HEK293 (cell line): Measurements from ENCODE around the gene WDR19.

Source experiments
- CTCF ChIA-PET: fragments of 350-600 bp; formaldehyde crosslinking; extraction: SDS; loops from one replicate; lab custom pipeline; 2021; ENCODE audit warnings: antibody characterized with exemption; lab: Yijun Ruan, JAX
- POLR2A ChIA-PET: fragments of 300-600 bp; formaldehyde crosslinking; extraction: SDS; loops from one replicate; lab custom pipeline; 2020; ENCODE audit warnings: antibody characterized with exemption, inconsistent platforms; lab: Yijun Ruan, JAX
- H3K27ac ChIP-seq: fragments of 200-500 bp; sonication (Bioruptor generic); 2 replicates; pipeline ENCODE4 v1.5.1; 2014; ENCODE audit warnings: low read depth, low read length, control low read depth, inconsistent platforms; ENCODE audit errors: extremely low read depth
- H3K36me3 ChIP-seq, 2 experiments: fragments of 200-500 bp in 1 of 2; sonication (Bioruptor generic) in 1 of 2; 1 replicate in 1 of 2; 2 replicates in 1 of 2; pipeline ENCODE4 v1.5.1; 2014 to 2017; ENCODE audit warnings: inconsistent platforms in 2 of 2, low read length in 2 of 2; ENCODE audit not compliant: control insufficient read depth in 2 of 2, insufficient read depth in 1 of 2
- H3K4me1 ChIP-seq: fragments of 200-500 bp; sonication (Bioruptor generic); 2 replicates; pipeline ENCODE4 v1.5.1; 2014; ENCODE audit warnings: mild to moderate bottlenecking, low read length, inconsistent platforms; ENCODE audit not compliant: control insufficient read depth, insufficient read depth
- H3K4me3 ChIP-seq: 2 replicates; pipeline ENCODE4 v1.5.1; 2011; ENCODE audit warnings: low read depth, mild to moderate bottlenecking, control low read depth, low read length, moderate library complexity
- H3K9me3 ChIP-seq: fragments of 200-500 bp; sonication (Bioruptor generic); 2 replicates; pipeline ENCODE4 v1.5.1; 2014; ENCODE audit warnings: low read depth, low read length, inconsistent platforms; ENCODE audit not compliant: control insufficient read depth, insufficient read depth
- IKZF3 ChIP-seq: fragments of 450-650 bp; IDR thresholded peaks from 2 replicates; pipeline ENCODE4 v1.5.0; 2018; ENCODE audit warnings: missing biosample characterization, mild to moderate bottlenecking, missing genetic modification characterization, moderate library complexity
- MZF1 ChIP-seq: fragments of 450-650 bp; formaldehyde crosslinking; IDR thresholded peaks from 2 replicates; pipeline ENCODE4 v1.5.1; 2017; ENCODE audit warnings: missing biosample characterization, missing genetic modification characterization, borderline replicate concordance
- YY1 ChIP-seq: fragments of 450-650 bp; formaldehyde crosslinking; IDR thresholded peaks from 2 replicates; pipeline ENCODE4 v1.5.1; 2018; ENCODE audit warnings: missing biosample characterization, missing genetic modification characterization
- ZBTB17 ChIP-seq: fragments of 450-650 bp; formaldehyde crosslinking; IDR thresholded peaks from 2 replicates; pipeline ENCODE4 v1.5.1; 2016; ENCODE audit warnings: missing biosample characterization, missing genetic modification characterization
- ZBTB20 ChIP-seq: fragments of 450-650 bp; formaldehyde crosslinking; IDR thresholded peaks from 2 replicates; pipeline ENCODE4 v1.5.1; 2016; ENCODE audit warnings: missing biosample characterization, missing genetic modification characterization
- ZBTB8A ChIP-seq: fragments of 450-650 bp; formaldehyde crosslinking; IDR thresholded peaks from 2 replicates; pipeline ENCODE4 v1.5.1; 2016; ENCODE audit warnings: missing biosample characterization, missing genetic modification characterization
- ZNF10 ChIP-seq: fragments of 450-650 bp; formaldehyde crosslinking; IDR thresholded peaks from 2 replicates; pipeline ENCODE4 v1.5.1; 2017; ENCODE audit warnings: missing biosample characterization, missing genetic modification characterization
- ZNF19 ChIP-seq: fragments of 450-650 bp; formaldehyde crosslinking; IDR thresholded peaks from 2 replicates; pipeline ENCODE4; 2016; ENCODE audit warnings: missing biosample characterization, missing genetic modification characterization, low read depth
- ZNF211 ChIP-seq: fragments of 450-650 bp; formaldehyde crosslinking; IDR thresholded peaks from 2 replicates; pipeline ENCODE4 v1.5.1; 2016; ENCODE audit warnings: low read depth, missing biosample characterization, missing genetic modification characterization
- ZNF248 ChIP-seq: fragments of 450-650 bp; formaldehyde crosslinking; IDR thresholded peaks from 2 replicates; pipeline ENCODE4 v1.5.1; 2017; ENCODE audit warnings: missing biosample characterization, missing genetic modification characterization
- ZNF391 ChIP-seq: fragments of 450-650 bp; formaldehyde crosslinking; IDR thresholded peaks from 2 replicates; pipeline ENCODE4 v1.5.1; 2016; ENCODE audit warnings: low read depth, missing biosample characterization, missing genetic modification characterization, borderline replicate concordance
- ZNF416 ChIP-seq: fragments of 450-650 bp; formaldehyde crosslinking; IDR thresholded peaks from 2 replicates; pipeline ENCODE4 v1.5.1; 2016; ENCODE audit warnings: missing biosample characterization, missing genetic modification characterization
- ZNF510 ChIP-seq: fragments of 450-650 bp; formaldehyde crosslinking; IDR thresholded peaks from 2 replicates; pipeline ENCODE4 v1.5.1; 2018; ENCODE audit warnings: mild to moderate bottlenecking, missing genetic modification characterization, missing biosample characterization; ENCODE audit not compliant: insufficient replicate concordance
- ZNF548 ChIP-seq: fragments of 450-650 bp; formaldehyde crosslinking; IDR thresholded peaks from 2 replicates; pipeline ENCODE4 v1.5.1; 2016; ENCODE audit warnings: missing biosample characterization, missing genetic modification characterization
- ZNF560 ChIP-seq: fragments of 450-650 bp; formaldehyde crosslinking; IDR thresholded peaks from 2 replicates; pipeline ENCODE4 v1.5.1; 2017; ENCODE audit warnings: missing biosample characterization, missing genetic modification characterization, borderline replicate concordance
- ZXDB ChIP-seq: fragments of 450-650 bp; formaldehyde crosslinking; IDR thresholded peaks from 2 replicates; pipeline ENCODE4 v1.5.1; 2016; ENCODE audit warnings: missing biosample characterization, missing genetic modification characterization
- TF ChIP-seq, protein P1 (sequence below): fragments of 450-650 bp; formaldehyde crosslinking; IDR thresholded peaks from 2 replicates; pipeline ENCODE4 v1.5.1; 2017; ENCODE audit warnings: missing biosample characterization, missing genetic modification characterization
- TF ChIP-seq, protein P2 (sequence below): fragments of 450-650 bp; formaldehyde crosslinking; IDR thresholded peaks from 2 replicates; pipeline ENCODE4 v1.5.1; 2016; ENCODE audit warnings: missing biosample characterization, missing genetic modification characterization
- TF ChIP-seq, protein P3 (sequence below): fragments of 450-650 bp; formaldehyde crosslinking; IDR thresholded peaks from 2 replicates; pipeline ENCODE4 v1.5.1; 2016; ENCODE audit warnings: missing biosample characterization, missing genetic modification characterization
- TF ChIP-seq, protein P4 (sequence below): fragments of 450-650 bp; formaldehyde crosslinking; IDR thresholded peaks from 2 replicates; pipeline ENCODE4 v1.5.1; 2016; ENCODE audit warnings: missing biosample characterization, missing genetic modification characterization
- TF ChIP-seq, protein P5 (sequence below): fragments of 450-650 bp; formaldehyde crosslinking; IDR thresholded peaks from 2 replicates; pipeline ENCODE4 v1.5.1; 2016; ENCODE audit warnings: missing biosample characterization, missing genetic modification characterization
- TF ChIP-seq, protein P6 (sequence below): fragments of 450-650 bp; formaldehyde crosslinking; IDR thresholded peaks from 2 replicates; pipeline ENCODE4 v1.5.1; 2016; ENCODE audit warnings: missing biosample characterization, missing genetic modification characterization
- TF ChIP-seq, protein P7 (sequence below): fragments of 450-650 bp; formaldehyde crosslinking; IDR thresholded peaks from 2 replicates; pipeline ENCODE4 v1.5.1; 2016; ENCODE audit warnings: missing biosample characterization, missing genetic modification characterization

WDR19 gene

DNA sequence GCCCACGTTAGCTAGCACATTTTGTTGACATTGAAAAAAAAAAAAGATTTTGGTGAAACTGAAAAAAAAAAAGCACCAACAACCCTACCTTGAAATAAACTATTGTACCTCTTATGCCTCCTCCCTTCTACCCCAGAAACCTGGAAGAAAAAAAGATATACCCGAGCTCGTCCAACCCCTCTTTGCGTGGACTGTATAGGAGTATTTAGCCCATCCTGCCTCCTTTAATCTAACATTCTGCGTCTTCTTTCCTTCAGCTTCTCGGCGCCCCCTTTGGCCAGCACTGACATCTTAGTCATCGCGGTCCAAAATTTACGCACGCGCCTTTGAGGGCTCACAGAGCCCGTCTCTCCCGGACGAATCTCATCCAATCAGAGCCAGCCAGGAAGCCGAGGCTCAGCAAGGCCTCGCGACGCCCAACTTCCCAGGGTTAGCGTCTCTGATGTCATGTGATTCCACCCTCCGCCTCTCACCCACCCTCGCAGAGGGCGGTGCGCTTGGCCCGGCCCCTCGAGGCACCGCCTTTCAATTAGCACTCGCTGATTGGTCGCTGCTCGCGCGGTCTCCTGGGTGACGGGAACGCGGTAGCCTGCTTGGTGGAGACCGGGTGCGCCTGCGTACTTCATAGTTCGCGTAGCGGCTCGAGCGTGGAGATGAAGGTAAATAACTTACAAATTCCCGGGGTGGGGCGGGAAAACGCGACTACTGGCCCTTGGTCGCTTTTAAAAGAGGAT lies at the start of gene WDR19 (continued):
- TF ChIP-seq ZNF248 (tag by site-specific recombination) = no peak
- TF ChIP-seq, protein P1, sequence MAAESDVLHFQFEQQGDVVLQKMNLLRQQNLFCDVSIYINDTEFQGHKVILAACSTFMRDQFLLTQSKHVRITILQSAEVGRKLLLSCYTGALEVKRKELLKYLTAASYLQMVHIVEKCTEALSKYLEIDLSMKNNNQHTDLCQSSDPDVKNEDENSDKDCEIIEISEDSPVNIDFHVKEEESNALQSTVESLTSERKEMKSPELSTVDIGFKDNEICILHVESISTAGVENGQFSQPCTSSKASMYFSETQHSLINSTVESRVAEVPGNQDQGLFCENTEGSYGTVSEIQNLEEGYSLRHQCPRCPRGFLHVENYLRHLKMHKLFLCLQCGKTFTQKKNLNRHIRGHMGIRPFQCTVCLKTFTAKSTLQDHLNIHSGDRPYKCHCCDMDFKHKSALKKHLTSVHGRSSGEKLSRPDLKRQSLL = no peak
- TF ChIP-seq, protein P2, sequence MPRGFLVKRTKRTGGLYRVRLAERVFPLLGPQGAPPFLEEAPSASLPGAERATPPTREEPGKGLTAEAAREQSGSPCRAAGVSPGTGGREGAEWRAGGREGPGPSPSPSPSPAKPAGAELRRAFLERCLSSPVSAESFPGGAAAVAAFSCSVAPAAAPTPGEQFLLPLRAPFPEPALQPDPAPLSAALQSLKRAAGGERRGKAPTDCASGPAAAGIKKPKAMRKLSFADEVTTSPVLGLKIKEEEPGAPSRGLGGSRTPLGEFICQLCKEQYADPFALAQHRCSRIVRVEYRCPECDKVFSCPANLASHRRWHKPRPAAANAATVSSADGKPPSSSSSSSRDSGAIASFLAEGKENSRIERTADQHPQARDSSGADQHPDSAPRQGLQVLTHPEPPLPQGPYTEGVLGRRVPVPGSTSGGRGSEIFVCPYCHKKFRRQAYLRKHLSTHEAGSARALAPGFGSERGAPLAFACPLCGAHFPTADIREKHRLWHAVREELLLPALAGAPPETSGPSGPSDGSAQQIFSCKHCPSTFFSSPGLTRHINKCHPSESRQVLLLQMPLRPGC (tag by site-specific recombination) = no peak
- no peak for TF ChIP-seq MZF1 (tag by site-specific recombination)
- TF ChIP-seq IKZF3 = no peak
- no peak for TF ChIP-seq ZBTB20
- TF ChIP-seq ZNF391 = no peak
- TF ChIP-seq ZBTB8A (tag by site-specific recombination) = peak; percentile 76
- TF ChIP-seq ZNF211 (tag by site-specific recombination) = no peak
- peak; percentile 24; the same call in 1 of the 2 replicates for TF ChIP-seq ZBTB17 (tag by site-specific recombination)
- TF ChIP-seq, protein P3, sequence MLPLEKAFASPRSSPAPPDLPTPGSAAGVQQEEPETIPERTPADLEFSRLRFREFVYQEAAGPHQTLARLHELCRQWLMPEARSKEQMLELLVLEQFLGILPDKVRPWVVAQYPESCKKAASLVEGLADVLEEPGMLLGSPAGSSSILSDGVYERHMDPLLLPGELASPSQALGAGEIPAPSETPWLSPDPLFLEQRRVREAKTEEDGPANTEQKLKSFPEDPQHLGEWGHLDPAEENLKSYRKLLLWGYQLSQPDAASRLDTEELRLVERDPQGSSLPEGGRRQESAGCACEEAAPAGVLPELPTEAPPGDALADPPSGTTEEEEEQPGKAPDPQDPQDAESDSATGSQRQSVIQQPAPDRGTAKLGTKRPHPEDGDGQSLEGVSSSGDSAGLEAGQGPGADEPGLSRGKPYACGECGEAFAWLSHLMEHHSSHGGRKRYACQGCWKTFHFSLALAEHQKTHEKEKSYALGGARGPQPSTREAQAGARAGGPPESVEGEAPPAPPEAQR (tag by site-specific recombination) = no peak
- TF ChIP-seq ZNF10 (tag by site-specific recombination) = no peak
- no peak for TF ChIP-seq ZNF510 (tag by site-specific recombination)
- TF ChIP-seq ZNF548 (tag by site-specific recombination) = no peak
- TF ChIP-seq, protein P4, sequence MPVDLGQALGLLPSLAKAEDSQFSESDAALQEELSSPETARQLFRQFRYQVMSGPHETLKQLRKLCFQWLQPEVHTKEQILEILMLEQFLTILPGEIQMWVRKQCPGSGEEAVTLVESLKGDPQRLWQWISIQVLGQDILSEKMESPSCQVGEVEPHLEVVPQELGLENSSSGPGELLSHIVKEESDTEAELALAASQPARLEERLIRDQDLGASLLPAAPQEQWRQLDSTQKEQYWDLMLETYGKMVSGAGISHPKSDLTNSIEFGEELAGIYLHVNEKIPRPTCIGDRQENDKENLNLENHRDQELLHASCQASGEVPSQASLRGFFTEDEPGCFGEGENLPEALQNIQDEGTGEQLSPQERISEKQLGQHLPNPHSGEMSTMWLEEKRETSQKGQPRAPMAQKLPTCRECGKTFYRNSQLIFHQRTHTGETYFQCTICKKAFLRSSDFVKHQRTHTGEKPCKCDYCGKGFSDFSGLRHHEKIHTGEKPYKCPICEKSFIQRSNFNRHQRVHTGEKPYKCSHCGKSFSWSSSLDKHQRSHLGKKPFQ = no peak
- no peak for TF ChIP-seq YY1 (tag by site-specific recombination)
- TF ChIP-seq ZNF560 (tag by site-specific recombination) = no peak
- no peak for TF ChIP-seq ZNF19 (tag by site-specific recombination)
- TF ChIP-seq ZXDB (tag by site-specific recombination) = peak; percentile 37; the same call in 1 of the 2 replicates

DNA sequence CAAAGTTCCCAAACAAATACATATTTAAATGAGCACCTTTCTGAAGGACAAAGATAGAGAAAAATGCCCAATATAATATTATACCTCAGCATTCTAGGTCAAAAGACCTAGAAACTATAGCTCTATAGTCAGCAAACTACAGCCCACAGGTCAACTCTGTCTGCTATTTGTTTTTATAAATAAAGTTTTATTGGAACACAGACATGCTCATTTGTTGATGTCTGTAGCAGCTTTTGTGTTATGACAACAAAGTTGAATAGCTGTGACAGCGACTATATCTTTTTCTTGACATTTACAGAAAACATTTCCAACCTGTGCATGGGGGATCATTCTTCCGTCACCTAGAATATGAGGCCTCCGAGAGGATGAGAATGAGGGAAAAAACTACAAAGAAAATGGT lies 48.7 kb upstream of the WDR19 start:
- POLR2A ChIA-PET = no interaction called here
- Histone ChIP-seq H3K36me3 (no peaks in the 10 kb centered on the region), H3K9me3 (no peaks in the 10 kb centered on the region), H3K4me3 (no peak overlapping the region), H3K4me1 (no peaks in the 10 kb centered on the region), H3K27ac (no peak overlapping the region)
- CTCF ChIA-PET = interaction anchor here (0.5 to 3.7 kb wide), 8 partner anchors 8 to 375 kb away, joined by 3 to 87 read pairs (median 4); partner anchors contain the start of gene TLR10
- no peak for TF ChIP-seq ZNF416
- TF ChIP-seq, protein P5, sequence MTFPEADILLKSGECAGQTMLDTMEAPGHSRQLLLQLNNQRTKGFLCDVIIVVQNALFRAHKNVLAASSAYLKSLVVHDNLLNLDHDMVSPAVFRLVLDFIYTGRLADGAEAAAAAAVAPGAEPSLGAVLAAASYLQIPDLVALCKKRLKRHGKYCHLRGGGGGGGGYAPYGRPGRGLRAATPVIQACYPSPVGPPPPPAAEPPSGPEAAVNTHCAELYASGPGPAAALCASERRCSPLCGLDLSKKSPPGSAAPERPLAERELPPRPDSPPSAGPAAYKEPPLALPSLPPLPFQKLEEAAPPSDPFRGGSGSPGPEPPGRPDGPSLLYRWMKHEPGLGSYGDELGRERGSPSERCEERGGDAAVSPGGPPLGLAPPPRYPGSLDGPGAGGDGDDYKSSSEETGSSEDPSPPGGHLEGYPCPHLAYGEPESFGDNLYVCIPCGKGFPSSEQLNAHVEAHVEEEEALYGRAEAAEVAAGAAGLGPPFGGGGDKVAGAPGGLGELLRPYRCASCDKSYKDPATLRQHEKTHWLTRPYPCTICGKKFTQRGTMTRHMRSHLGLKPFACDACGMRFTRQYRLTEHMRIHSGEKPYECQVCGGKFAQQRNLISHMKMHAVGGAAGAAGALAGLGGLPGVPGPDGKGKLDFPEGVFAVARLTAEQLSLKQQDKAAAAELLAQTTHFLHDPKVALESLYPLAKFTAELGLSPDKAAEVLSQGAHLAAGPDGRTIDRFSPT (tag by site-specific recombination) = no peak
- TF ChIP-seq, protein P6, sequence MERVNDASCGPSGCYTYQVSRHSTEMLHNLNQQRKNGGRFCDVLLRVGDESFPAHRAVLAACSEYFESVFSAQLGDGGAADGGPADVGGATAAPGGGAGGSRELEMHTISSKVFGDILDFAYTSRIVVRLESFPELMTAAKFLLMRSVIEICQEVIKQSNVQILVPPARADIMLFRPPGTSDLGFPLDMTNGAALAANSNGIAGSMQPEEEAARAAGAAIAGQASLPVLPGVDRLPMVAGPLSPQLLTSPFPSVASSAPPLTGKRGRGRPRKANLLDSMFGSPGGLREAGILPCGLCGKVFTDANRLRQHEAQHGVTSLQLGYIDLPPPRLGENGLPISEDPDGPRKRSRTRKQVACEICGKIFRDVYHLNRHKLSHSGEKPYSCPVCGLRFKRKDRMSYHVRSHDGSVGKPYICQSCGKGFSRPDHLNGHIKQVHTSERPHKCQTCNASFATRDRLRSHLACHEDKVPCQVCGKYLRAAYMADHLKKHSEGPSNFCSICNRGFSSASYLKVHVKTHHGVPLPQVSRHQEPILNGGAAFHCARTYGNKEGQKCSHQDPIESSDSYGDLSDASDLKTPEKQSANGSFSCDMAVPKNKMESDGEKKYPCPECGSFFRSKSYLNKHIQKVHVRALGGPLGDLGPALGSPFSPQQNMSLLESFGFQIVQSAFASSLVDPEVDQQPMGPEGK (tag by site-specific recombination) = no peak
- TF ChIP-seq, protein P7, sequence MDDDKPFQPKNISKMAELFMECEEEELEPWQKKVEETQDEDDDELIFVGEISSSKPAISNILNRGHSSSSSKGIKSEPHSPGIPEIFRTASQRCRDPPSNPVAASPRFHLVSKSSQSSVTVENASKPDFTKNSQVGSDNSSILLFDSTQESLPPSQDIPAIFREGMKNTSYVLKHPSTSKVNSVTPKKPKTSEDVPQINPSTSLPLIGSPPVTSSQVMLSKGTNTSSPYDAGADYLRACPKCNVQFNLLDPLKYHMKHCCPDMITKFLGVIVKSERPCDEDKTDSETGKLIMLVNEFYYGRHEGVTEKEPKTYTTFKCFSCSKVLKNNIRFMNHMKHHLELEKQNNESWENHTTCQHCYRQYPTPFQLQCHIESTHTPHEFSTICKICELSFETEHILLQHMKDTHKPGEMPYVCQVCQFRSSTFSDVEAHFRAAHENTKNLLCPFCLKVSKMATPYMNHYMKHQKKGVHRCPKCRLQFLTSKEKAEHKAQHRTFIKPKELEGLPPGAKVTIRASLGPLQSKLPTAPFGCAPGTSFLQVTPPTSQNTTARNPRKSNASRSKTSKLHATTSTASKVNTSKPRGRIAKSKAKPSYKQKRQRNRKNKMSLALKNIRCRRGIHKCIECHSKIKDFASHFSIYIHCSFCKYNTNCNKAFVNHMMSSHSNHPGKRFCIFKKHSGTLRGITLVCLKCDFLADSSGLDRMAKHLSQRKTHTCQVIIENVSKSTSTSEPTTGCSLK (tag by site-specific recombination) = no peak
